ENCODE data around the gene STARD13. TPM values are rescaled to one million over a fixed set of nuclear protein-coding genes. Genes with fewer than 3 reads are reported as not detected.

Gene STARD13
- total RNA-seq, 4 donors from 2014 or later = 31.1 to 63.4 (median 38.9) TPM

DNA sequence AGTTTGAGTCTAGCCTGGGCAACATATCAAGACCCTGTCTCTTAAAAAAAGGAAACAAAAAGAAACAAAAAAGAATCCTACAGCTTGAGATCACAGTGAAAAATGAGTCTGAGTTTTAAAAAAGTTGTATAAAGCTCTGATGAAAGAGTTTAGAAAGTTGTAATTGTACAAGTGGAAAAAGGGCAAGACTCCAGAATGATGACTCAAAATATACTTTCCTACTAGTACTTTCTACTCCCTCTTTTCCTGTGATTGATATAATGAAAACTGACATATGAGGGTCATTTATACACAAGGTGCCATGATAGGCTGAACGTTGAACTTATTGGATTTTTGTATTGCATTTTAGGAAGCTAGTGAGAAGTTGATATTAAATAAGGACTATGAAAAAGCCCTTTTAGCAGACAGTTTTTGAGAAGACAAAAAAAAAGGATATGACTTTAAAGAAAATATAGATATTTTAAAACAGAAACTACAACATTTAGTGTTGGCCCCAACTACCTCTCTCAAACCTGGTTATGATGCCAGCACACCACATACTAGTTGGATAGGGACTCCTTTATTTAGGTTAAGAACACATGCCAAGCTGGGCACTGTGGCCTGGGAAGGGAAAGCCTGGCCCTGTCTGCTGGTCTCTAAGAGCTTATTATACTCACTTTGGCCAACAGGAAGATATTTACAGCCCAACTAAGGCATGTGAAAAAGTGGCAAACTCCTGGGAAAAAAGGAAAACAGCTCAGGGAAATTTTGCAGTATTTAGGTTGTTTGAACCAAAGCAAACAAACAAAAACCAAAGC, 152.7 kb downstream of the STARD13 start:
- DNase-seq (ENCODE audit: low spot score) (no peak), ATAC-seq (ENCODE audit: low FRiP score) (no peak)
- TF ChIP-seq, protein P1, sequence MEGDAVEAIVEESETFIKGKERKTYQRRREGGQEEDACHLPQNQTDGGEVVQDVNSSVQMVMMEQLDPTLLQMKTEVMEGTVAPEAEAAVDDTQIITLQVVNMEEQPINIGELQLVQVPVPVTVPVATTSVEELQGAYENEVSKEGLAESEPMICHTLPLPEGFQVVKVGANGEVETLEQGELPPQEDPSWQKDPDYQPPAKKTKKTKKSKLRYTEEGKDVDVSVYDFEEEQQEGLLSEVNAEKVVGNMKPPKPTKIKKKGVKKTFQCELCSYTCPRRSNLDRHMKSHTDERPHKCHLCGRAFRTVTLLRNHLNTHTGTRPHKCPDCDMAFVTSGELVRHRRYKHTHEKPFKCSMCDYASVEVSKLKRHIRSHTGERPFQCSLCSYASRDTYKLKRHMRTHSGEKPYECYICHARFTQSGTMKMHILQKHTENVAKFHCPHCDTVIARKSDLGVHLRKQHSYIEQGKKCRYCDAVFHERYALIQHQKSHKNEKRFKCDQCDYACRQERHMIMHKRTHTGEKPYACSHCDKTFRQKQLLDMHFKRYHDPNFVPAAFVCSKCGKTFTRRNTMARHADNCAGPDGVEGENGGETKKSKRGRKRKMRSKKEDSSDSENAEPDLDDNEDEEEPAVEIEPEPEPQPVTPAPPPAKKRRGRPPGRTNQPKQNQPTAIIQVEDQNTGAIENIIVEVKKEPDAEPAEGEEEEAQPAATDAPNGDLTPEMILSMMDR (IDR thresholded peaks at IDR 0.05) = no peak

DNA sequence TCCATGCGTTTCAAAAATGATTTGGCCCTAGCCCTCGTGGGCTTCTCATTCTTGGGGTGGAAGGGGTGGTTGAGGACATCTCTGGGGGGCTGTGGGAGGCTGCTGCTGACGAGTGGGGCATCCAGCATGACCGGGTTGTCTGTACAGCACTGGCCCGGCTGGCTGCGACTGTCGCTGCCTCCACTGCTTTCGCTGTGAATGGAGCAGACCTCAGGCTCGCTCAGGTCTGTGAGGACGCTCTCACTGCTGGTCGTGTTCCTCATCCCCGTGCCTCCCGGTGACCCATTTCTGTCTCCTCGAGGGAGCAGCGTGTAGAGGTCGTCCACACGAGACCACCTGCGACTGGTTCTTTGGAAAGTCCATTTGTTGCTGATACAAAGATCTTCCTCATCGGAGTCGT, 155.7 kb downstream of the STARD13 start:
- ATAC-seq (ENCODE audit: low FRiP score) (no peak), DNase-seq (ENCODE audit: low spot score) (no peak)
- TF ChIP-seq, protein P1 (IDR thresholded peaks at IDR 0.05) = no peak

DNA sequence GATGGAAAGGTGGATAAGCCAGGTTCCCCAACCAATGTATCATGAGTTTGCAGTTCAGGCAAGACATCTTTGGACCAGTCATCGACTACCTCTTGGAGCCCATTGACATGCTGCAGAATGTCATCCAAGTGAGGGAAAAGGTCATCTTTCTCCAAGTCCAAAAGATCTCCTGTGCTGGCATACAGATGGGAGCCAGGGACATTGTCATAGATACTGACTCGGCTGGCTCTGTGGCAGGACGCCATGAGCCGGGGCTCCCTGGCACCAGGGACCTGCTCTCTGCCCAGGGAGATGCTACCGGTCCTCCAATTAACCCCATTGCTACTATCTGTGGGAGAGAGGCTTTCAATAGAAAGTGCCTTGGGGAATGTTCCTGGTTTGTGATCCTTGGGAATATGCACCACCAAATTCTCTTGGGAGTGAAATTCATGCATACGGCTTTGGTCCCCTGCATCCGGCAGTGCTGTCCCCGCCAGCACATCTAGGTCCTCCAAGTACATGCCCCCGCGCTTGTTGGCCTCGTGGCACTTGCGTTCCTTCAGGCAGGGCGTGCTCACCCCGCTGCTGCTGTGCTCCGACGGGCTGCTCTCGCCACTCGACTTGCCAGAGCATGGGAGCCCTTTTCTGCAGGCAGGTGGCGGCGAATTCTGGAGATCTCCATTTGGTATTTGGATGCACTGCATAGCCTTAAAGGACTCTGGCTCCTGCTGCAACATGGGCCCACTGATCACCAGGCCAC, 156.3 kb downstream of the STARD13 start:
- DNase-seq (ENCODE audit: low spot score) (no peak), ATAC-seq (ENCODE audit: low FRiP score) (no peak)
- TF ChIP-seq, protein P1 (IDR thresholded peaks at IDR 0.05) = no peak

DNA sequence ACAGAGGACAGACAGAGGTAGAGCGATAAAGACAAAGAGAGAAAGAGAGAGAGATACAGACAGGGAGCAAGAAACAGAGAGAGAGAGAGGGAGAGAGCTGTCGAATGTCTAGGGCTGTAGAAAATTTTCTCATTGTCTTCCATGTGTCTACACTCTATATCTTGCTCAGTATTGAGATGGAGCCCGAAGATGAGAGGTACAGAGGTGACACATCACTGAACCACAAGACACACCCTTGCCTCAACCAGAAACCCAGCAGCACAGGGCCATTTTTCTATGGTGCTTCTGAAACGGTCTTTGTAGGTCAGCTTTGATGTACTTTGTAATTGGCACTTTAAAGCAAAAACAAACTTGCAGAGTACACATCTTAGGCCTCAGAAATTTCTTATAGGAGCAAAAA, 157.4 kb downstream of the STARD13 start:
- DNase-seq (ENCODE audit: low spot score) (no peak), ATAC-seq (ENCODE audit: low FRiP score) (no peak)
- TF ChIP-seq, protein P1 (IDR thresholded peaks at IDR 0.05) = no peak

DNA sequence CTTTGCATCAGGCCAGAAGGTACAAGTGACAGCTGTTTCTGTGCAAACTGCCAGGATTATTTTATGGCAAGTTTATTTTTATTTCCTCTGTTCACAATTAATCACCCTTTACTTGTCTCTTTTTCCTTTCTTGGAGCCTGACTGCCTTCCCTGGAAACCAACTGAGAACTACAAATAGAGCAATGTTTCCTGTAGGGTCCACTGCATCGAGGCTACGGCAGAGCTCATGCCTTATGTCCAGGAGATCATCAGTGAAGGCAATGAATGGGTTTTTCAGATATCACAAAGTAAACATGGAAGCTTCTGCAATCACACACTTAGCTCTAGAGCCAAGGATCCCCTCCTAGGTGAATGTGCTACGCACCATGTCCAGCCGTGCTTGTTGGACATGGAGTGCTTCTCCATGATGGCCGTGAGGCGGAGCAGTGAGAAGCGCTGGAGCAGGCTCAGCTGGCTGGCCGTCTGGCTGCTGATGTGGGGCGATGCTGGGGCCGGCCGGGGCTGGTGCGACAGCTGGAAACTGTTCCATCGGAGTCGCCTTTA, 158.5 kb downstream of the STARD13 start:
- no peak for ATAC-seq (ENCODE audit: low FRiP score)
- TF ChIP-seq, protein P1 (IDR thresholded peaks at IDR 0.05) = no peak
- DNase-seq (ENCODE audit: low spot score) = no peak

DNA sequence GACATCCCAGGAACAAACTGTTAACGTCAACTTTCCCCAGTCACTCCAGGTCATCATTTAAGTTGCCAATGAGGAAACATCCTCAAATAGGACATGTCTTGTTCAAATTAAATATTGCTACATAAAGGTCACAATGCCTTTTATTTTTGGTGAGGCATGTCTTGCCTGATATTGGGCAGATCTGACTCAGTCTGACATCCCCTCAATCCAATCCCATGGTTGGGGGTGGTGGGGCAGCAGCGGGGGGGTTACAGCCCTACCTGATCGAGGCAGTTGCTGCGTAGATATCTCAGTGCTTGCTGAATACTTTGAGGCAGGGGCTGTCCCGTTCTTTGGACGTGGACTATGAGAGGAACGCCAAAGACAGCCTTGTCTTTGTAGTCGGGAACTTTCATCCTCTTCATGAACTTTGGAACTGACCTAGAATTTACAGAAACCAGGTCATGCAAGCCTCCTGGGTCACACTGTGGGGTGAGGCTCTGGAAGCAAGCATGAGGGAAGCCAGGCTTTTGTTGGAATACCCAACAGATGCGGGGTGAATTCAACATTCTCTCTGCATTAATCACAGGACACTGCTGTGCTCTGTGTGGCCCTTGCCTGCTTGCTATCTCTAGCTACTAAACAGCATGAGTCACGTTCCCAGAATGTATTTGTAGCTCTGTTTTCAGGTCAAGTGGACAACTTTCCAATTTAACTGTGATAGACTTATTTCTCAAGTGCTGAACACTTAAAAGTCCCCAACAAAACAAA, 159.6 kb downstream of the STARD13 start:
- DNase-seq (ENCODE audit: low spot score) (no peak), ATAC-seq (ENCODE audit: low FRiP score) (peak; percentile 95)
- TF ChIP-seq, protein P1 (IDR thresholded peaks at IDR 0.05) = no peak

Data from omental fat pad (tissue), 4 donors.